SK-N-SH (cell line): ENCODE measurements around the gene CRYBG3.

Source experiments
- CTCF ChIP-seq: fragments of 200-600 bp; sonication (generic); IDR thresholded peaks from 2 replicates; pipeline ENCODE4 v1.6.1; 2017; ENCODE audit warnings: antibody characterized with exemption, mild to moderate bottlenecking, moderate library complexity
- TEAD4 ChIP-seq: IDR thresholded peaks from 2 replicates; pipeline ENCODE4 v1.4.0; 2012; ENCODE audit warnings: mild to moderate bottlenecking, borderline replicate concordance; ENCODE audit not compliant: insufficient read depth

- no peak for TF ChIP-seq TEAD4
- TF ChIP-seq CTCF, result no peak
These were observed 132.5 kb downstream of the CRYBG3 start for GRCh38 chr3:97954228-97954827.
